ENCODE data around the gene TTLL7. TPM values are rescaled to one million over a fixed set of nuclear protein-coding genes. Genes with fewer than 3 reads are reported as not detected.

Gene TTLL7
- total RNA-seq, 2 experiments from 2014 or later, result not detected

DNA sequence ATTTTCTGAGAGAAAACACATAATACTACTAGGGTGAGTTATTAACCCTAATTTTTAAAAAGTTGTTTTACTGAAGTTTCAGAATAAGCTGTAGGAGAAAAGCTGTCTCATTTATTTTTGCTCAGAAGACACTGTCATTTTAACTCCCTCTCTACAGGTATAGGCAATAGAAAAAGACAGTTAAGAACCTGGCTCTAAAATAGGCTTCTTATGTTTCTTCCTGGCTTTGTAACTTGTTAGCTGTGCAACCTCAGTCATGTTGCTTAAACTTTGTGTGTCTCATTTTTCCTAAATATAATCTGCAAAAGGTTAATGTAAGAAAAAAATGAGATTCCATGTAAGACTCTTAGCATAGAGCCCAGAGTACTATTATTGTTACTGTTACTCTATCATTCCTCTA, 64.4 kb downstream of the TTLL7 start:
- intact Hi-C loops (cut with DNase I, micrococcal nuclease), result loop anchor here (5.0 to 10.0 kb wide), 6 partner anchors 500 to 1003 kb away; no protein-coding TSS in a partner anchor
- Histone ChIP-seq H3K27ac (ENCODE audit: low read depth in 1 of 2, low read length in 2 of 2) (no peak overlapping the region), H3K4me3 (ENCODE audit: low read length) (no peak overlapping the region), H3K9me3 (ENCODE audit: control insufficient read depth in 1 of 2, insufficient read depth in 1 of 2, low read length in 2 of 2) (no peaks in the 10 kb centered on the region), H3K36me3 (ENCODE audit: insufficient read depth, low read length) (no peaks in the 10 kb centered on the region), H3K4me1 (ENCODE audit: insufficient read depth, low read length) (no peaks in the 10 kb centered on the region), H3K27me3 (ENCODE audit: control insufficient read depth in 1 of 2, insufficient read depth in 2 of 2, low read length in 2 of 2) (no peaks in the 10 kb centered on the region)
- DNase-seq, result no peak
- TF ChIP-seq, protein P1, sequence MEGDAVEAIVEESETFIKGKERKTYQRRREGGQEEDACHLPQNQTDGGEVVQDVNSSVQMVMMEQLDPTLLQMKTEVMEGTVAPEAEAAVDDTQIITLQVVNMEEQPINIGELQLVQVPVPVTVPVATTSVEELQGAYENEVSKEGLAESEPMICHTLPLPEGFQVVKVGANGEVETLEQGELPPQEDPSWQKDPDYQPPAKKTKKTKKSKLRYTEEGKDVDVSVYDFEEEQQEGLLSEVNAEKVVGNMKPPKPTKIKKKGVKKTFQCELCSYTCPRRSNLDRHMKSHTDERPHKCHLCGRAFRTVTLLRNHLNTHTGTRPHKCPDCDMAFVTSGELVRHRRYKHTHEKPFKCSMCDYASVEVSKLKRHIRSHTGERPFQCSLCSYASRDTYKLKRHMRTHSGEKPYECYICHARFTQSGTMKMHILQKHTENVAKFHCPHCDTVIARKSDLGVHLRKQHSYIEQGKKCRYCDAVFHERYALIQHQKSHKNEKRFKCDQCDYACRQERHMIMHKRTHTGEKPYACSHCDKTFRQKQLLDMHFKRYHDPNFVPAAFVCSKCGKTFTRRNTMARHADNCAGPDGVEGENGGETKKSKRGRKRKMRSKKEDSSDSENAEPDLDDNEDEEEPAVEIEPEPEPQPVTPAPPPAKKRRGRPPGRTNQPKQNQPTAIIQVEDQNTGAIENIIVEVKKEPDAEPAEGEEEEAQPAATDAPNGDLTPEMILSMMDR (IDR thresholded peaks at IDR 0.05), result no peak
- no peak overlapping the region for H3K27ac Mint-ChIP-seq
- H3K4me3 Mint-ChIP-seq, result no peak overlapping the region
- H3K9me3 Mint-ChIP-seq, result no peaks in the 10 kb centered on the region
- CTCF ChIA-PET, result interaction anchor here (1.1 kb wide), 1 partner anchor 819 kb away, joined by 3 read pairs; no protein-coding TSS in a partner anchor
- POLR2A ChIA-PET, result no interaction called here
- peaks cover 4% of the 10 kb centered on the region for H3K27me3 Mint-ChIP-seq
- H3K4me1 Mint-ChIP-seq (ENCODE audit: low read depth), result no peaks in the 10 kb centered on the region
- no peaks in the 10 kb centered on the region for H3K36me3 Mint-ChIP-seq (ENCODE audit: low read depth)
- ATAC-seq (ENCODE audit: poor library complexity), result no peak

DNA sequence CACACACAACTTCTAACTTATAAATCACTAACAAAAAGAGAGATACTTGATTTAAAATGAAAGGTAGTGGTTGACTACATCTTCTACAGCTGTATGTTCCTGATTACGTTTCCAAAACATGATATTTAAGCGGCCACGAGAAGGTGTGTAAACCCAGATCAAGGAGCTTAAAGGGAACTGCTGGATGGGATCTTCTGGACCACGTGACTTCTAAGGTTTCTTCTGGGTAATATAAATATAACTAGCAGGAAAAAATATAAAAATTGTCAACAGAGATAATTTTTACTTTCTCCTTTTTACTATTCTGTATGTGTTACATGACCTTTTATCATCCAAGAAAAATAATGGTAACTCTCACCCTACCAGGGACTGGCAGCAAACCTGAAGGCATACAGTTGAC, 66.2 kb downstream of the TTLL7 start:
- TF ChIP-seq, protein P1 (IDR thresholded peaks at IDR 0.05), result no peak
- Mint-ChIP-seq H3K4me1 (ENCODE audit: low read depth) (no peaks in the 10 kb centered on the region), H3K36me3 (ENCODE audit: low read depth) (no peaks in the 10 kb centered on the region), H3K4me3 (no peak overlapping the region), H3K27me3 (peaks cover 4% of the 10 kb centered on the region), H3K27ac (no peak overlapping the region), H3K9me3 (no peaks in the 10 kb centered on the region)
- CTCF ChIA-PET, result interaction anchor here (1.3 kb wide), 1 partner anchor 190 kb away, joined by 4 read pairs; no protein-coding TSS in a partner anchor
- no peaks in the 10 kb centered on the region for H3K36me3 ChIP-seq (ENCODE audit: insufficient read depth, low read length)
- H3K27me3 ChIP-seq (ENCODE audit: control insufficient read depth in 1 of 2, insufficient read depth in 2 of 2, low read length in 2 of 2), result no peaks in the 10 kb centered on the region
- POLR2A ChIA-PET, result no interaction called here
- H3K9me3 ChIP-seq (ENCODE audit: control insufficient read depth in 1 of 2, insufficient read depth in 1 of 2, low read length in 2 of 2), result no peaks in the 10 kb centered on the region
- intact Hi-C loops (cut with DNase I, micrococcal nuclease), result loop anchor here (1.0 to 10.0 kb wide), 7 partner anchors 190 to 1005 kb away; no protein-coding TSS in a partner anchor
- H3K27ac ChIP-seq (ENCODE audit: low read depth in 1 of 2, low read length in 2 of 2), result no peak overlapping the region
- no peak overlapping the region for H3K4me3 ChIP-seq (ENCODE audit: low read length)
- ATAC-seq (ENCODE audit: poor library complexity) (no peak), DNase-seq (no peak)
- H3K4me1 ChIP-seq (ENCODE audit: insufficient read depth, low read length), result no peaks in the 10 kb centered on the region

DNA sequence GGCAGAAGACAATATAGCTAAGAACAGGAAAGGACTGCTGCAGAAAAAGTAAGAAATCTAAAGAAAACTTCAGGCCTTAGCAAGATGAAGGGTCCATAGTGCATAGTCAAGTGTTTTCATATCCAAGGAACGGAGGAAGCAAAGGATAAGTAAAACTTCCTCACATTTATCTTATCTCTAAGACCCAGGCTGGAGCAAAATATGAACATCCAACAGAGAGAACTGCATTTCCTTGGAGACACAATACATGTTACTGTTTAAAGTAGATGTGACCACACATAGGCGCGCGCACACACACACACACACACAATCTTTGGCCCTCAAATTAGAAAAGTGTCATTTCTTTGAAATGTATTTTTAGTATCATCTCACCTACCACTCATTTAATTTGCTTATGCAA, 66.7 kb downstream of the TTLL7 start:
- TF ChIP-seq, protein P1 (IDR thresholded peaks at IDR 0.05), result no peak
- Mint-ChIP-seq H3K4me3 (no peak overlapping the region), H3K27me3 (peaks cover 4% of the 10 kb centered on the region), H3K9me3 (no peaks in the 10 kb centered on the region), H3K27ac (no peak overlapping the region), H3K4me1 (ENCODE audit: low read depth) (no peaks in the 10 kb centered on the region), H3K36me3 (ENCODE audit: low read depth) (no peaks in the 10 kb centered on the region)
- Histone ChIP-seq H3K9me3 (ENCODE audit: control insufficient read depth in 1 of 2, insufficient read depth in 1 of 2, low read length in 2 of 2) (no peaks in the 10 kb centered on the region), H3K27ac (ENCODE audit: low read depth in 1 of 2, low read length in 2 of 2) (no peak overlapping the region), H3K4me1 (ENCODE audit: insufficient read depth, low read length) (no peaks in the 10 kb centered on the region), H3K27me3 (ENCODE audit: control insufficient read depth in 1 of 2, insufficient read depth in 2 of 2, low read length in 2 of 2) (no peaks in the 10 kb centered on the region), H3K36me3 (ENCODE audit: insufficient read depth, low read length) (no peaks in the 10 kb centered on the region), H3K4me3 (ENCODE audit: low read length) (no peak overlapping the region)
- ChIA-PET POLR2A (no interaction called here), CTCF (interaction anchor here (0.8 to 1.3 kb wide), 2 partner anchors 13 to 190 kb away, joined by 3 to 4 read pairs; no protein-coding TSS in a partner anchor)
- ATAC-seq (ENCODE audit: poor library complexity), result no peak
- intact Hi-C loops (cut with DNase I, micrococcal nuclease), result loop anchor here (5.0 to 10.0 kb wide), 6 partner anchors 503 to 1005 kb away; no protein-coding TSS in a partner anchor
- DNase-seq, result no peak

Measured in CD4-positive, alpha-beta T cell (primary cell).